GM18517 (cell line): ENCODE results near the gene FGF22.

Experiments used
- ATAC-seq: cut with Tn5 transposase; IDR thresholded peaks from one replicate; pipeline ENCODE4 v1.9.1; 2021; ENCODE audit warnings: mild to moderate bottlenecking, moderate library complexity; ENCODE audit not compliant: unreplicated experiment

The FGF22 gene

GRCh38 chr19:677601-678436 is 38.1 kb downstream of the FGF22 start:
- ATAC-seq = no peak

DNA sequence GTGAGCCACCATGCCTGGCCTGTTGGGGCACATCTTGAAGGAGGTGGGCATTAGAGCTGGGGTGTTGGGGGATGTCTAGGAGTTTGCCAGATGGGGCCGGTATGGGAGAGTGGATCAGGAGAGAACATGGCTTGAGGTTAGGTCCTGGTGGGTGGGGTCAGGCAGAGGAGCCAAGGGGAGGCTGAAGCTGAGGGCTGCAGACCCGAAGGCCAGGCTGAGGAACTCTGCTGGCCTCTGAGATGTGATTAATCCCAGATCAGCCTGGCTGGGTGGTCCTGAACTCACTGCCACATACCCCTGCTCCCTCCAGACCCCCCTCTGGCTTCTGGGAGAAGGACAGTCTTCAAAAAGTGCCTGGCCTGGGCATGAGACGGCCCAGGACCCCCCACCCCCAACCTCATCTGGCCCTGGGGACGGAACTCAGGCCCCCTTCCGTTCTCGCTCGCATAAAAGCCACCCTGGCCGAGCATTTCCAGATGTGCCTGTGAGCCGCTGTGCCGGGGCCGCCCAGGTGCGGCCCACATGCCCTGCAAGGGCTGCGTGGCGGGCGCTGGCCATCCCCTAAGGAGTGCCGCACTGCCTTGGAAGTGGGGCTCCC is 39.2 kb downstream of the FGF22 start:
- ATAC-seq = no peak

GRCh38 chr19:679418-680286 is 40.0 kb downstream of the FGF22 start:
- ATAC-seq = peak; percentile 30

GRCh38 chr19:680287-681028 is 40.8 kb downstream of the FGF22 start:
- ATAC-seq = peak; percentile 75

GRCh38 chr19:681029-682019 is 41.6 kb downstream of the FGF22 start:
- ATAC-seq = no peak

- no peak for ATAC-seq
Measured at GRCh38 chr19:682678-683320, 43.1 kb downstream of the FGF22 start.

- no peak for ATAC-seq
Measured at GRCh38 chr19:685454-685931, 45.8 kb downstream of the FGF22 start.

GRCh38 chr19:686589-687297 is 47.1 kb downstream of the FGF22 start:
- ATAC-seq = no peak

DNA sequence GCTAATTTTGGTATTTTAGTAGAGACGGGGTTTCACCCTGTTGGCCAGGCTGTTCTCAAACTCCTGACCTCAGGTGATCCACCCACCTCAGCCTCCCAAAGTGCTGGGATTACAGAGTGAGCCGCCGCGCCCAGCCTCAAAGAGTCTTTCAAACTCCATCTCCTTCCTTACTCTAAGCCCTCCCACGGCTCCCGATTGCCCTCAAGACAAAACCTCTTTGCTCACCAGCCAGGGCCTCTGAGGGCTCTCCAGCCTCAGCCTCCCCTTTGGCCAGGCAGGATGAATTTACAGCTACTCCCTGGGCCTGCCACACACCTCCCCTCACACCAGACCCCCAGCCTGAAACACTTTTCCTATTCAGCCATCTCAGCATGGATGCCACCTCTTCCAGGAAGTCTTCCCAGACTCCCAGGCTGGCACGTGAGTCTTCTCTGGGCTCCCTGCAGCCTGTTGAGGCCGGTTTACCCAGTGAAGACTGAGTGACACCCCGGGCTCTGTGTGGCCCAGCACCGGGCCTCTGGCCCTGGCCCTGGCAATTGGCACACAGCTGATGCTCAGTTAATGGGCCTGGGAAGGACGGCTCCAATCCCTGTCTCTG is 48.0 kb downstream of the FGF22 start:
- ATAC-seq = no peak

- ATAC-seq = no peak
Measured at GRCh38 chr19:688214-688613, 48.5 kb downstream of the FGF22 start.

DNA sequence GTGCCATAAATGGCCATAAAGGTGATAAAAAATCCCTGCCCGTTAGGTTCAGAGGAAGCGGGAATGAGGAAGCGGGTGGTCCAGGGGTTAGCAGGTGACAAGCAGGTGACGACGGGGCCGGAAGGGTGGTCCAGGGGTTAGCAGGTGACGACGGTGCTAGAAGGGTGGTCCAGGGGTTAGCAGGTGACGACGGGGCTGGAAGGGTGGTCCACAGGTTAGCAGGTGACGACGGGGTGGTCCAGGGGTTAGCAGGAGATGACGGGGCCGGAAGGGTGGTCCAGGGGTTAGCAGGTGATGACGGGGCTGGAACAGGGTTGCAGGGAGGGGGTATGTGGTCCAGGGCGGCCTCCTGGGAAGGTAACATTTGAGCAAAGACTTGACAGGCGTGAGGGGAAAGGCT is 49.3 kb downstream of the FGF22 start:
- no peak for ATAC-seq

DNA sequence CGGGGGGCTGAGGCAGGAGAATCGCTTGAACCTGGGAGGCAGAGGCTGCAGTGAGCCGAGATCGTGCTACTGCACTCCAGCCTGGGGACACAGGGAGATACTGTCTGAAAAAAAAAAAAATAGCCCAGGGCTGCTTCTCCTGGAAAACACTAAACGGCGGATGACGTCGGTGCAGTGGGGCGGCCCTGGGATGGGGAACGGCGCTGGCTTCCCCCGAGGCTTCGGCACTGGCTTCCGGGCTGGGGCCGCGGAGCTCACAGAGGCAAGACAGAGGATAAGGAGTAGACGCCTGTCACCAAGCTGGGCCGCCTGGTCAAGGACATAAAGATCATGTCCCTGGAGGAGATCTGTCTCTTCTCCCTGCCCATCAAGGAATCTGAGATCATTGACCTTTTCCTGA is 50.5 kb downstream of the FGF22 start:
- no peak for ATAC-seq
